Measurements from ENCODE around the gene NSD1. TPM values are rescaled to one million over a fixed set of nuclear protein-coding genes. Genes with fewer than 3 reads are reported as not detected.

The NSD1 gene
- total RNA-seq, 1 experiment from 2014 or later = 58.8 TPM

DNA sequence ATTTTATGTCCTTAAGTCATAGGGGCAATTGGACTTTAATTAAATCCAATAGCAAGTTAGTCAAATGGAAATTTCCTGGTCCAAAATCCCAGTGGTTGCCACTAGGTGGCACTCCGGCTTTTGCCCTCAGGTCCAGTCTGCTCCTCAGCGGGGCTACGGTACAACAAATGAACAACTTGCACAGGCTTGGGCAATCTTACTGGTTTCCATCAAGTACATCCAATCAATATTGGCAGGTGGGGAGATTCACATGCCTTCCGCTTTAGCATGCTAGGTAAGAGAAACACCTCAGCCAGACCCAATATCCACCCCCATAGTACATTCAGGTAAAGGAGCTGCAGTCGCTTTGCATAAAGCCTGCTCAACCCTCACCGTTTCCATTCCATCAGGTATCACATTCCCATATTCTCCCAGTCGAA, 184.4 kb downstream of the NSD1 start:
- DNase-seq (ENCODE audit: low read depth, low spot score) (peak; percentile 63), ATAC-seq (peak; percentile 75)
- CTCF ChIA-PET = interaction anchor here (0.7 to 2.5 kb wide), 4 partner anchors 9 to 204 kb away, joined by 3 to 22 read pairs (median 4); no protein-coding TSS in a partner anchor
- Histone ChIP-seq H3K9me2 (ENCODE audit: insufficient read depth) (no peaks in the 10 kb centered on the region), H3K79me2 (ENCODE audit: insufficient read depth, low read length) (no peaks in the 10 kb centered on the region), H3K9ac (ENCODE audit: low read length) (no peak overlapping the region), H3K36me3 (ENCODE audit: control insufficient read depth in 1 of 2, insufficient read depth in 2 of 2, low read length in 2 of 2) (no peaks in the 10 kb centered on the region), H3K27me3 (ENCODE audit: insufficient read depth, low read length) (no peaks in the 10 kb centered on the region), H3K27ac (ENCODE audit: low read depth, low read length) (no peak overlapping the region), H3K4me1 (ENCODE audit: control insufficient read depth in 1 of 2, insufficient read depth in 2 of 2, low read length in 2 of 2) (peaks cover 3 to 16% of the 10 kb centered on the region in 2 experiments; a peak in 3 of 4 replicates), H4K20me1 (ENCODE audit: insufficient read depth) (no peaks in the 10 kb centered on the region), H3K9me3 (ENCODE audit: control insufficient read depth in 1 of 2, insufficient read depth in 1 of 2, low read depth in 1 of 2, low read length in 2 of 2) (no peaks in the 10 kb centered on the region), H3K4me3 (replicated peaks in 1 of 2; ENCODE audit: low read depth in 1 of 2, low read length in 2 of 2) (no peak overlapping the region), H2AFZ (ENCODE audit: low read depth, low read length, poor library complexity, severe bottlenecking) (no peak overlapping the region), H3K4me2 (ENCODE audit: low read length) (no peak overlapping the region)
- no peak for TF ChIP-seq EGR1 (IDR thresholded peaks at IDR 0.05; ENCODE audit: low read depth)
- TF ChIP-seq, protein P1, sequence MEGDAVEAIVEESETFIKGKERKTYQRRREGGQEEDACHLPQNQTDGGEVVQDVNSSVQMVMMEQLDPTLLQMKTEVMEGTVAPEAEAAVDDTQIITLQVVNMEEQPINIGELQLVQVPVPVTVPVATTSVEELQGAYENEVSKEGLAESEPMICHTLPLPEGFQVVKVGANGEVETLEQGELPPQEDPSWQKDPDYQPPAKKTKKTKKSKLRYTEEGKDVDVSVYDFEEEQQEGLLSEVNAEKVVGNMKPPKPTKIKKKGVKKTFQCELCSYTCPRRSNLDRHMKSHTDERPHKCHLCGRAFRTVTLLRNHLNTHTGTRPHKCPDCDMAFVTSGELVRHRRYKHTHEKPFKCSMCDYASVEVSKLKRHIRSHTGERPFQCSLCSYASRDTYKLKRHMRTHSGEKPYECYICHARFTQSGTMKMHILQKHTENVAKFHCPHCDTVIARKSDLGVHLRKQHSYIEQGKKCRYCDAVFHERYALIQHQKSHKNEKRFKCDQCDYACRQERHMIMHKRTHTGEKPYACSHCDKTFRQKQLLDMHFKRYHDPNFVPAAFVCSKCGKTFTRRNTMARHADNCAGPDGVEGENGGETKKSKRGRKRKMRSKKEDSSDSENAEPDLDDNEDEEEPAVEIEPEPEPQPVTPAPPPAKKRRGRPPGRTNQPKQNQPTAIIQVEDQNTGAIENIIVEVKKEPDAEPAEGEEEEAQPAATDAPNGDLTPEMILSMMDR (IDR thresholded peaks at IDR 0.05 in 2 of 3, conservative IDR thresholded peaks at IDR 0.05 in 1 of 3; ENCODE audit: borderline replicate concordance in 1 of 3, insufficient read depth in 1 of 3, low read depth in 2 of 3, low read length in 2 of 3) = peak in 2 of 3 experiments; percentile 79 to 93; a peak in 4 of 6 replicates
- RAD21 ChIA-PET (ENCODE audit: low non-redundant PET in 1 of 2, low total read pairs in 2 of 2, uncharacterized antibody in 2 of 2, unreplicated experiment in 2 of 2) = interaction anchor here in 1 of 2 experiments (1.0 kb wide), 1 partner anchor 84 kb away, joined by 3 read pairs; no protein-coding TSS in a partner anchor
- no TSS peak for BruUV-seq (replicated peaks)
- POLR2A ChIA-PET = no interaction called here
- intact Hi-C loops (cut with micrococcal nuclease) = loop anchor here (1.0 to 5.0 kb wide), 2 partner anchors 69 to 136 kb away; no protein-coding TSS in a partner anchor

GRCh38 chr5:177319913-177320588, 186.5 kb downstream of the NSD1 start:
- Histone ChIP-seq H3K4me2 (ENCODE audit: low read length) (no peak overlapping the region), H3K27ac (ENCODE audit: low read depth, low read length) (no peak overlapping the region), H3K9me3 (ENCODE audit: control insufficient read depth in 1 of 2, insufficient read depth in 1 of 2, low read depth in 1 of 2, low read length in 2 of 2) (no peaks in the 10 kb centered on the region), H3K4me3 (replicated peaks in 1 of 2; ENCODE audit: low read depth in 1 of 2, low read length in 2 of 2) (no peak overlapping the region), H4K20me1 (ENCODE audit: insufficient read depth) (no peaks in the 10 kb centered on the region), H3K4me1 (ENCODE audit: control insufficient read depth in 1 of 2, insufficient read depth in 2 of 2, low read length in 2 of 2) (peaks cover 0 to 7% of the 10 kb centered on the region in 2 experiments; a peak in 1 of 4 replicates), H3K79me2 (ENCODE audit: insufficient read depth, low read length) (no peaks in the 10 kb centered on the region), H3K9me2 (ENCODE audit: insufficient read depth) (no peaks in the 10 kb centered on the region), H3K36me3 (ENCODE audit: control insufficient read depth in 1 of 2, insufficient read depth in 2 of 2, low read length in 2 of 2) (no peaks in the 10 kb centered on the region), H3K9ac (ENCODE audit: low read length) (no peak overlapping the region), H3K27me3 (ENCODE audit: insufficient read depth, low read length) (no peaks in the 10 kb centered on the region), H2AFZ (ENCODE audit: low read depth, low read length, poor library complexity, severe bottlenecking) (no peak overlapping the region)
- ChIA-PET RAD21 (ENCODE audit: low non-redundant PET in 1 of 2, low total read pairs in 2 of 2, uncharacterized antibody in 2 of 2, unreplicated experiment in 2 of 2) (no interaction called here), CTCF (interaction anchor here (1.5 to 2.5 kb wide), 2 partner anchors 11 to 50 kb away, joined by 4 to 22 read pairs; no protein-coding TSS in a partner anchor), POLR2A (no interaction called here)
- DNase-seq (ENCODE audit: low read depth, low spot score) = no peak
- no peak for ATAC-seq
- intact Hi-C loops (cut with micrococcal nuclease) = loop anchor here (5.0 kb wide), 1 partner anchor 67 kb away; no protein-coding TSS in a partner anchor
- no peak for TF ChIP-seq SIN3A (IDR thresholded peaks at IDR 0.05; ENCODE audit: low read depth)
- no peak for TF ChIP-seq SRF (IDR thresholded peaks at IDR 0.05; ENCODE audit: low read depth)
- TF ChIP-seq ZNF274 (IDR thresholded peaks at IDR 0.05; ENCODE audit: low read depth, low read length) = no peak
- TF ChIP-seq ATF3 (IDR thresholded peaks at IDR 0.05) = no peak
- no peak for TF ChIP-seq EZH2phosphoT487 (IDR thresholded peaks at IDR 0.05; ENCODE audit: borderline replicate concordance)
- no peak for TF ChIP-seq CBX3 (IDR thresholded peaks at IDR 0.05; ENCODE audit: low read depth)
- no peak for TF ChIP-seq POLR2A (IDR thresholded peaks at IDR 0.05; ENCODE audit: borderline replicate concordance, extremely low read depth, insufficient read depth, insufficient read length)
- TF ChIP-seq EGR1 (IDR thresholded peaks at IDR 0.05; ENCODE audit: low read depth) = no peak
- TF ChIP-seq YY1 (IDR thresholded peaks at IDR 0.05; ENCODE audit: extremely low read depth, insufficient replicate concordance, low read depth, low read length) = no peak
- TF ChIP-seq FOSL1 (IDR thresholded peaks at IDR 0.05; ENCODE audit: low read depth) = no peak
- TF ChIP-seq TCF7L2 (IDR thresholded peaks at IDR 0.05; ENCODE audit: borderline replicate concordance, extremely low read depth, insufficient read depth, insufficient read length) = no peak
- no peak for TF ChIP-seq EZH2 (IDR thresholded peaks at IDR 0.05)
- TF ChIP-seq, protein P2, sequence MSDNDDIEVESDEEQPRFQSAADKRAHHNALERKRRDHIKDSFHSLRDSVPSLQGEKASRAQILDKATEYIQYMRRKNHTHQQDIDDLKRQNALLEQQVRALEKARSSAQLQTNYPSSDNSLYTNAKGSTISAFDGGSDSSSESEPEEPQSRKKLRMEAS (IDR thresholded peaks at IDR 0.05) = no peak
- no TSS peak for BruUV-seq (replicated peaks)

Data from HCT116 (cell line).